Measurements from ENCODE around the gene HNRNPD.
"Not testable (repeated sequence)": the region's sequence is repeated elsewhere in the genome, so short reads cannot be mapped to it uniquely, and the experiment has no call there.

HNRNPD gene

GRCh38 chr4:82373816-82374625, at the start of gene HNRNPD:
TSS of gene HNRNPD (minus strand) at chr4:82373991. CDS start at chr4:82373678, 313 bp downstream.
- peak; percentile 99 for DNase-seq (ENCODE audit: low read depth)

GRCh38 chr4:82422616-82423015, 48.8 kb upstream of the HNRNPD start:
- no peak for DNase-seq (ENCODE audit: low read depth)

GRCh38 chr4:82421796-82422560, 48.2 kb upstream of the HNRNPD start:
- no peak for DNase-seq (ENCODE audit: low read depth)

- DNase-seq (ENCODE audit: low read depth) = no peak
These were observed 45.7 kb upstream of the HNRNPD start for GRCh38 chr4:82419451-82419850.

- no peak for DNase-seq (ENCODE audit: low read depth)
These were observed 42.2 kb upstream of the HNRNPD start for GRCh38 chr4:82415922-82416365.

- DNase-seq (ENCODE audit: low read depth) = not testable (repeated sequence)
These were observed 41.3 kb upstream of the HNRNPD start for GRCh38 chr4:82415061-82415460.

- DNase-seq (ENCODE audit: low read depth) = no peak
These were observed 29.9 kb upstream of the HNRNPD start for GRCh38 chr4:82403725-82404124.

- DNase-seq (ENCODE audit: low read depth) = no peak
These were observed 28.5 kb upstream of the HNRNPD start for GRCh38 chr4:82402196-82402775.

GRCh38 chr4:82401600-82401999, 27.8 kb upstream of the HNRNPD start:
- DNase-seq (ENCODE audit: low read depth) = no peak

- DNase-seq (ENCODE audit: low read depth) = no peak
These were observed 24.5 kb upstream of the HNRNPD start for GRCh38 chr4:82398263-82398662.

GRCh38 chr4:82397527-82397926, 23.7 kb upstream of the HNRNPD start:
- DNase-seq (ENCODE audit: low read depth) = no peak

GRCh38 chr4:82394896-82395295, 21.1 kb upstream of the HNRNPD start:
- no peak for DNase-seq (ENCODE audit: low read depth)

- DNase-seq (ENCODE audit: low read depth) = not testable (repeated sequence)
These were observed 16.3 kb upstream of the HNRNPD start for GRCh38 chr4:82390061-82390460.

- no peak for DNase-seq (ENCODE audit: low read depth)
These were observed 14.6 kb upstream of the HNRNPD start for GRCh38 chr4:82388405-82388804.

- DNase-seq (ENCODE audit: low read depth) = not testable (repeated sequence)
These were observed 12.5 kb upstream of the HNRNPD start for GRCh38 chr4:82386312-82386711.

GRCh38 chr4:82382751-82383150, 9.0 kb upstream of the HNRNPD start:
- no peak for DNase-seq (ENCODE audit: low read depth)

- DNase-seq (ENCODE audit: low read depth) = no peak
These were observed 8.0 kb upstream of the HNRNPD start for GRCh38 chr4:82381661-82382296.

GRCh38 chr4:82381235-82381634, 7.4 kb upstream of the HNRNPD start:
- DNase-seq (ENCODE audit: low read depth) = no peak

- no peak for DNase-seq (ENCODE audit: low read depth)
These were observed 7.0 kb upstream of the HNRNPD start for GRCh38 chr4:82380831-82381230.

GRCh38 chr4:82380344-82380743, 6.6 kb upstream of the HNRNPD start:
- no peak for DNase-seq (ENCODE audit: low read depth)

- no peak for DNase-seq (ENCODE audit: low read depth)
These were observed 2.3 kb upstream of the HNRNPD start for GRCh38 chr4:82376109-82376508.

- no peak for DNase-seq (ENCODE audit: low read depth)
These were observed 340 bp downstream of the HNRNPD start for GRCh38 chr4:82373486-82373815.
